H54 (cell line): ENCODE results near the gene CELA2B.
A peak's percentile ranks its signal among the peaks of the same experiment; 100 is the strongest.
"Not testable (repeated sequence)": the region's sequence is repeated elsewhere in the genome, so short reads cannot be mapped to it uniquely, and the experiment has no call there.

ENCODE experiments used
- DNase-seq: peaks from one replicate; pipeline ENCODE4 v3.0.0; 2011; ENCODE audit warnings: low spot score, mixed read lengths; ENCODE audit not compliant: insufficient read length
- FAIRE-seq: peaks from 3 replicates; lab custom pipeline; 2011; peaks lifted over from hg19 to GRCh38; lab: Jason Lieb, UNC
- POLR2A ChIP-seq: IDR thresholded peaks from 2 replicates; pipeline ENCODE4 v1.6.1; 2011; ENCODE audit warnings: low read depth, mild to moderate bottlenecking, low read length

CELA2B gene

DNA sequence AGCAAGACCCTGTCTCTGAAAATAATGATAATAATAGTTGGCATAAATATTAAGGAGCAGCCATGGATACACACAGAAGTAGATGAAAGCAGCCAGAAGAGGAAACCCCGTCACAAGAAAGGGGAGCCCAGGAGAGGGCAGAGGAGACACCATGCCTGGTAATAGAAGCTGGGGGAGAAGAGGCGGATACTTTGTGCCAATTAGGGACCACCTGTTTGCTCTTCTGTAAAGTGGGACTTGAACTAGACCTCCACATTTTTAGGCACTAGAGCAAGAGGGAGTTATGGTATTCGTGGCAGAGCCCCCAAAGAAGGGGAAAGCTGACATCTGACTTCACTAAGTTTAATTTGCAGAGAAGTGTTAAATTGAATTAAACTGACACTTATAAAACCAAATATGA lies 12.5 kb downstream of the CELA2B start:
- TF ChIP-seq POLR2A, result no peak

DNA sequence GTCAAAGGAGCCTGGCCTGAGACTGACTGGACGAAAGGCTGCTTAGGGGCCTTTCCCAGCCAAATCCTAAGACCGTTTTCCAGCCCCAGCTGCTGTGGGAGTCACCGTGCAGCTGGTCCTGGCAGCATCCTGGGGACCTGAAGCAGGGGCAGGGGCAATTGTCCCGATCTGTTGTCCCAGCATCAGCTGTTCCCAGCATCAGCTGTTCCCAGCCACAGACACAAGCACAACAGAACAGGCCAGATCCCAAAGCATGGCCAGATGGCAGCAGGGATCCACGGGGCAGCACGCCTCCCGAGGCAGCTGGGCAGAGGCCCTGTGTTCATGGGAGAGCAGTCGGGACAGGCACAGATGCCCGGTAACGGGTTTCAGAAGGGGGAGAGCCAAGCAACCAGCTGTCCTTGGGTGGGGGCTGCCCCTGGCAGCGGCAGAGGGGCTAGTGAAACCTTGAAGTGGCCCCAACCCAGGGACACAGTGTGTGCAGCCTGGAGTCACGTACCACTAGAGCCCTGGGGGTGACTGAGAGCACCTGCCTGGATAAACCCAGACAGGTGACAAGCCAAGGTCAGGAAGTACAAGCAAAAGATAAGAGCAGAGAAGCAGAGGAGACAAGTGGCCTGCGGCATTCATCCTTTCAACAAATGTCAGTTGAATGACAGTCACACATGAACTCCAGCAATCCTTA lies 13.3 kb downstream of the CELA2B start:
- FAIRE-seq (no peak), DNase-seq (no peak)
- TF ChIP-seq POLR2A, result no peak

More for the DNA sequence above, 12.5 kb downstream of the CELA2B start:
- DNase-seq, result no peak
- FAIRE-seq, result no peak

DNA sequence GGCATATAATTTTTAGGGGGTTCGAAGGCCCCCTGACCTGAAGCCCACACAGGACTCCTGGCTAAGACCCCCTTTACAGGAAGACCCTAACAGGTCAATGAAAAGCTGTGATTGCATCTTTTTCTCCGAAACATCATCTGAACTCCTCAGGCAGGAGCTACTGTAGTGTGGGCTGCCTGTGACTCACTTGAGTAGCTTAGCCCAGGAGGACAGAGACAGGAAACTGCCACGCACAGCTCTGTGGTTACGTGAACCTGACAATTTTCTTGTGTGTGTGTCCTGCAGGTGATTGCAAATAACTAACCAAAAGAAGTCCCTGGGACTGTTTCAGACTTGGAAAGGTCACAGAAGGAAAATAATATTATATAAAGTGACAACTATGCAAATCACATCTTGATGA lies 15.1 kb downstream of the CELA2B start:
- FAIRE-seq, result not testable (repeated sequence)

DNA sequence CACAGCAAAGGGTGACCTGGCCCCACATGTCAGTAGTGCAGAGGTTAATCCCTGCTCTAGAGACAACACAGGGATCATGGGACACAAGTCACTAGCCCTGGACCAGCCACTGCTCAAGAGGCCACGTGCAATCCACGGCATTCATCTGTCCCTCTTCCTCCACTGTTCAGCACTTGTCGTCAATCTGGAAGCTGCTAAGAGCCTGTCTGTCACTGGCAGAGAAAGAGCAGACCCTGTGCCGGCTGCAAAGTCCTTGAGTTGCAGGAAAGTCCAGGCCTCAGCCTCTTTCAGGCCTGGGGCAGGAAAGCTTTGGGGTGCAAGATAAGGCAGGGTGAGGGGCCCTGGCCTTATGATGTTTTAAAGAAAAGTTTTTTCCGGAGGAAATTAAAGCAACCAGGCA lies 16.7 kb downstream of the CELA2B start:
- no peak for FAIRE-seq
- TF ChIP-seq POLR2A, result no peak
- no peak for DNase-seq

More for the DNA sequence above, 15.1 kb downstream of the CELA2B start:
- DNase-seq, result not testable (repeated sequence)

DNA sequence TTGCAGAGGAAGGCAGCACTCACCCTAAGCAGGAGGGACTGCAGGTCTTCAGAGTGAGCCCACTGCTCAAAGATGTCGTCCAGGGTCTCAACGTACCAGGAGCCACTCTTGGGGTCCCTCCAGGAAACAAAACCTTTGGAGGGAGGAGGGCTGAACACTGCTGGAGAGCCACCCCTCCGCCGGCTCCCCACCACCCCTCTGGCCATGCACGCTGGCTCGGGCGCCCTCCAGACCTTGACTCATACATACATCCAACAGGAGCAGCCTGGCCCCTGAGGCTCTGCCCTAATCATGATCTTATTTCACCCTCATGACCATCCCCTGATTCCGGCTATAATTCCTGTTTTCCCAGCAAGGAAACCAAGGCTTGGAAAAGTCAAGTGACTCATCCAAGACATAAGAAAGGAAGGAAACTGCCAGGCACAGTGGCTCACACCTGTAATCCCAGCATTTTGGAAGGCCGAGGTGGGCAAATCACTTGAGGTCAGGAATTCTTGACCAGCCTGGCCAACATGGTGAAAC lies 18.0 kb downstream of the CELA2B start:
- DNase-seq (no peak), FAIRE-seq (no peak)
- TF ChIP-seq POLR2A, result no peak

DNA sequence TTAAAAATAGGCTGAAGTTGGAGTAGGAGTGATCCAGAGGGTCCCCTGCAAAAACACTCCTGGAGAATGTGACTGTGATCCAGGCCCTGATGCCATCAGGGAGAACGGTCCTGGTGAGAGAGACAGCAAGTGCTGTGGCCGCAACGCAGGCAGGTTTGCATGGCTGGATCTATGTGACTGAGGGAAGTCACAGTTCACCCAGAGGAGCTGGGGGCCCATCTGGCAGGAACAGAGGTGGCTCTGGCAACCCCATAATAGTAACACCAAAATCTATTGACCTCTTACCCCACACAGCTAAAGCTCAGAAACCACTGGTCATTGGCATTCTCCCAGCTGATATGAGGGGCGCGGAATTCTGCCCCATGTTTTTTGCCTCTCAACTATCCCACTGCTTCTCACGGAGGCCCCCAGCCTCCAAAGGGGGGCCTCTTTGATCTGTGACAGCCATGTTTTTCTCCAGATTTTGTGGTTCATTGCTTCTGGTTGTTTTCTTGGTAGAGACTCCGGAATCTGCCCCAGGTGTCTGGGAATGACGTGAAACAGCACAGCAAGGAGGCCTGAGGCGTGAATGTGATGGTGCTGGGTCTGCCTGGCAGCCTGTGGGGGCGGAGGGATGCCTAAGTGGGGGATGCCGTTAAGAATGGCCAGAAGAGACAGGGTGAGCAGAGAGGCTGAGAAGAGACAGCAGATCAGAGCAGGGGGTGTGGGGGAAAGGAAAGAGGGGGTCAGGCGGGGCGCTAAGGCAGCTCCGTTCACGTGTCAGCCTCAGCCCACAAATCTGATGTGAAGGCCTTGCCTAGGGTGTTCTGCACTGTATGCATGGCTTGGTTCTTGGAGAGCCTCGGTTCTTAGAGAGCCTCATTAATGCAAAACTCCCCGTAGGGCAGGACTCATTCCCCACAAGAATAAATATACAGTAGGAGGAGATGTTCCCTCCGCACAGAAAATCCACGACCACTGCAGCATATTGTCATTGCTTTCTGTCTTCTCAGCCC lies 24.6 kb downstream of the CELA2B start:
- DNase-seq (no peak), FAIRE-seq (no peak)
- no peak for TF ChIP-seq POLR2A

DNA sequence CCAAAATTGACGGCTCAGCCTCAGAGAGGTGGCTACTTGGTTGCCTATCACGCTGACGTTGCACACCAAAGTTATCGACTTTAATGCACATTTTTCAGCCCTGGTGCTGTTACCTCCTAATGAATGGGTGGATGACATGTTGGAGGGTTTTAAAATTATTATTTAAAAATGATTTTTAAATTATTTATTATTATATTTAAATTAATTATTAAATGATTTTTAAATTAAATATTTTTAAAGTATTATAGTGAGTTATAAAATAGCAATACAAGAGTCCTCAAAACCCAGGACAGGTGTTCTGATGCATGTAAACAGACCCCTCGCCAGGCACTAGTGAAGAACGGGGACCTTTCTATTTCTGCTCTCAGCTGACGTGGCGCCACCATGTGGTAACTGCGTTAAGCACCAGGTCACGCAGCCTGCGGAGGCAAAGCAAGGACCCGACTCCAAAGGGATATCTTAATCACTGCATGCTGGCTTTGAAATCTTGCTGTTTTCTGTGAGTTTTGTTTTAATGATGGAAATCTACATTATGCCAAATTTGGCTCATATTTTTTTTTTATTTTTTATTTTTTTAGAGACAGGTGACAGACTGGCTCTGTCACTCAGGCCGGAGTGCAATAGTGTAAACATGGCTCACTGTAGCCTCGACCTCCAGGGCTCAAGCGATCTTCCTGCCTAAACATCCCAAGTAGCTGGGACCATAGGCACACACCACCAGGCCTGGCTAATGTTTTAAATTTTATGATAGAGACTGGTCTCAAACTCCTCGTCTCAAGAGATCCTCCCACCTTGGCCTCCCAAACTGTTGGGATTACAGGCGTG lies 25.5 kb downstream of the CELA2B start:
- no peak for TF ChIP-seq POLR2A
- DNase-seq, result peak; percentile 38
- no peak for FAIRE-seq

DNA sequence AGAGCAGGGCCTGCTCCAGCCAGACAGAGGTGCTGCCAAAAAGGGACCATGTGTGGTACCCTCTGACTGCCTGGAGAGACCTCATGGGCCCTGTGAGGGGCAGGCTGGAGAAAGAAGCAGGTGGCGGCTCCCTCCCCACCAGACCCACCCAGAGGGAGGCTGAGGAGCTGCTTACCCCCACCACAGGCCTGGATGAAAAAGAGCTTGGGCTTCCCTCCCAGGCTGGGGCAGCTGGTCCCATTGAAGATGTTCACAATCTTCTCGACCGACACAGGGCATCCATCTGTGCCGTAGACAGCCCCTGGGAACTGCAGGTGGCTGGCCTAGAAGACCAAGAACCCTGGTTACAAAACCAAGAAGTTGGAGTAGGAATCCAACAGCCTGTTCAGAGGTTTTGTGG lies 28.5 kb downstream of the CELA2B start:
- DNase-seq (no peak), FAIRE-seq (no peak)
- no peak for TF ChIP-seq POLR2A

DNA sequence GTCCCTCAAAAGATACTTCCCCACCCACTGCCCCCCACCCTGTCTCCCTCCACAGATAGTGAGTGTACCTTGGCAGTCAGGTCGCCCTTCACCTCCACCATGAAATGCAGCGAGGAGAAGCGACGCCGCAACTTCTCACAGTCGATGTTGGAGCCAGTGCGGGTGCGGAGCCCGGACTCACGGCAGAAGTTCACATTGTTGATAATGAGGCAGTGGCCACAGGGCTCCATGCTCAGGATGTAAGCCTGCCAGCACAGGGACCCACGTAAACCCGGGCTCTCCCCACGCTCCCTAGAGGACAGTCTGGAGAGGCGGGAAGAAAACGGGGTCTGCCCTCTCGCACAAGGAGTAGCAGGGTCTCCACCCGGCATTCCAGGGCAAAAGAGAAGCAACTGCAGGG lies 30.9 kb downstream of the CELA2B start:
- DNase-seq, result no peak
- TF ChIP-seq POLR2A, result no peak
- no peak for FAIRE-seq

- FAIRE-seq (no peak), DNase-seq (no peak)
- TF ChIP-seq POLR2A, result no peak
These were observed 31.4 kb downstream of the CELA2B start for GRCh38 chr1:15507278-15507677.

DNA sequence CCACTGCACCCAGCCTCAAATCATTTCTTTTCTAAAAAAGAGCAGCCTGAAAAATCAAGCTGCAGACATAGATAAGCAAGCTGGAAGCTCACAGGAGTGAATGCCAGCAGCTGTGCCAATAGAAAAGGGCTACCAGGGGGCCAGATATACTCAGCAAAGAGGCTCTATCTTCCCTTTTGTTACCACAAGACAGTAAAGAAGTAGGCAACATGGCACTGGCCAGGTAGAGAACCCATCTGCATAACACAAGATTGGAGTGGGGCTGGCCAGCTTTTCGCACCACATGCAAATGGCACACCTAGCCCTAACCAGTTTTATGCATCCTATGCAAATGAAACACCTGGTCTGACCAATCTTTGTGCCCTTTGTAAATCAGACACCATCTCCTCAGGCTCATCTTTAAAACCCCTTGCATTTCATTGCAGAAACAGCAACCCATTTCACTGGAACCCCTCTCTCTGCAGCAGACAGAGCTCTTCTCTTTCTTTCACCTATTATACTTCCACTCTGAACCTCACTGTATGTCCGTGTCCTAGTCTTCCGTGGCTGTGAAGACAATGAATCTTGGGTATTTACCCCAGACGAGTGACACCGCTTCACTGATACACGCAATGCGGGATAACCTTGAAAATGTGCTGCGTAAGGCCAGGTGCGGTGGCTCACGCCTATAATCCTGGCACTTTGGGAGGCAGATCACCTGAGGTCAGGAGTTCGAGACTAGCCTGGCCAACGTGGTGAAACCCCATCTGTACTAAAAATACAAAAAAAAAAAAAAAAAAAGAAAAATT lies 33.0 kb downstream of the CELA2B start:
- FAIRE-seq, result no peak

DNA sequence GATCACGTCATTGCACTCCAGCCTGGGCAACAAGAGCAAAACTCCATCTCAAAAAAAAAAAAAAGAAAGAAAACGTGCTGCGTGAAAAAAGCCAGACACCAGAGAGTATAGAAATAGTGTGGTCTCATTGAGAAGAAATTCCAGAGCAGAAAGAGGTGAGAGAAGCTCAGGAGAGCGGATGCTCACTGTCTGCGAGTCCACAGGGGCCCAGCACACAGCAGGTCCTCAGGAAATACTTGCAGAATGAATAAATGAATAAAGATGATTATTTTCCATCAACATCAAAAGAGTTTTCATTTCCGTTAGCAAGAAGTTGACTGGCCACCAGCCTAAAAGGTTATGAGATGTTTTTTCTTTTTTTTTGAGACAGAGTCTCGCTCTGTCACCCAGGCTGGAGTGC lies 33.7 kb downstream of the CELA2B start:
- no peak for TF ChIP-seq POLR2A
- FAIRE-seq (no peak), DNase-seq (no peak)

More for the DNA sequence above, 33.0 kb downstream of the CELA2B start:
- no peak for DNase-seq
- no peak for TF ChIP-seq POLR2A
